ENCODE results near the gene CTNNA3.
"Not testable (repeated sequence)": the region's sequence is repeated elsewhere in the genome, so short reads cannot be mapped to it uniquely, and the experiment has no call there.

The CTNNA3 gene

GRCh38 chr10:67599597-67599996 is 96.4 kb downstream of the CTNNA3 start:
- no peak for DNase-seq

- no peak for DNase-seq
Measured at GRCh38 chr10:67596641-67597040, 99.4 kb downstream of the CTNNA3 start.

GRCh38 chr10:67587771-67588170 is 108.2 kb downstream of the CTNNA3 start:
- no peak for DNase-seq

- DNase-seq: no peak
Measured at GRCh38 chr10:67575532-67575931, 120.5 kb downstream of the CTNNA3 start.

GRCh38 chr10:67573484-67573883 is 122.5 kb downstream of the CTNNA3 start:
- DNase-seq: no peak

- DNase-seq: no peak
Measured at GRCh38 chr10:67571503-67571902, 124.5 kb downstream of the CTNNA3 start.

- not testable (repeated sequence) for DNase-seq
Measured at GRCh38 chr10:67558311-67558710, 137.7 kb downstream of the CTNNA3 start.

GRCh38 chr10:67553254-67553653 is 142.7 kb downstream of the CTNNA3 start:
- DNase-seq: no peak

GRCh38 chr10:67550838-67551402 is 145.1 kb downstream of the CTNNA3 start:
- DNase-seq: no peak

- DNase-seq: no peak
Measured at GRCh38 chr10:67550046-67550445, 145.9 kb downstream of the CTNNA3 start.

- DNase-seq: no peak
Measured at GRCh38 chr10:67549390-67549789, 146.6 kb downstream of the CTNNA3 start.

- DNase-seq: no peak
Measured at GRCh38 chr10:67541411-67541810, 154.6 kb downstream of the CTNNA3 start.

GRCh38 chr10:67539312-67539711 is 156.7 kb downstream of the CTNNA3 start:
- no peak for DNase-seq

GRCh38 chr10:67537906-67538305 is 158.1 kb downstream of the CTNNA3 start:
- no peak for DNase-seq

- DNase-seq: no peak
Measured at GRCh38 chr10:67533376-67533775, 162.6 kb downstream of the CTNNA3 start.

GRCh38 chr10:67530990-67531389 is 165.0 kb downstream of the CTNNA3 start:
- DNase-seq: not testable (repeated sequence)

- DNase-seq: no peak
Measured at GRCh38 chr10:67527351-67527750, 168.6 kb downstream of the CTNNA3 start.

- no peak for DNase-seq
Measured at GRCh38 chr10:67521546-67521945, 174.4 kb downstream of the CTNNA3 start.

- DNase-seq: peak; percentile 58
Measured at GRCh38 chr10:67520924-67521520, 175.0 kb downstream of the CTNNA3 start.

GRCh38 chr10:67519434-67519833 is 176.6 kb downstream of the CTNNA3 start:
- DNase-seq: no peak

GRCh38 chr10:67518756-67519155 is 177.2 kb downstream of the CTNNA3 start:
- no peak for DNase-seq

- DNase-seq: no peak
Measured at GRCh38 chr10:67518043-67518442, 178.0 kb downstream of the CTNNA3 start.

GRCh38 chr10:67506757-67507091 is 189.3 kb downstream of the CTNNA3 start:
- no peak for DNase-seq

GRCh38 chr10:67506083-67506756 is 189.8 kb downstream of the CTNNA3 start:
- DNase-seq: no peak
